Measurements from ENCODE around the gene CD200.
"Not testable (repeated sequence)": the region's sequence is repeated elsewhere in the genome, so short reads cannot be mapped to it uniquely, and the experiment has no call there.

Gene CD200

DNA sequence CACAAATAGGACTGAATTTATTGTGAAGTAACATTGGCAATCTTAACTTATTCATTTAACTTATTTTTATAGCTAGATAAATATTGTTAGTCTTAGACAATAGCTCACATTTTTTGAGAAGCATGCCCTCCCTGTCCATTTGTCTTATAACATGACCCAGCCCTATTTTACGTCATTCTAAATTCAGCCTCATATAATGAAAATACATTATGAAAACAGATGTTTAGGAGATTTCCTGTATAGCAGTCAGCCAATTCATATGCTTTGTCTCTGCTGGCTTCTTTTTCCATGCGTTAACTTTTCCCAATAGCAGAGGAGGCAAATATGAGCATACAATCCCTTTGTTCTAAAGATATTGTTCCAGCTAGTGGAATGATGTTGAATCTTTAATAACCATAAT lies 29.3 kb downstream of the CD200 start:
- DNase-seq = no peak

DNA sequence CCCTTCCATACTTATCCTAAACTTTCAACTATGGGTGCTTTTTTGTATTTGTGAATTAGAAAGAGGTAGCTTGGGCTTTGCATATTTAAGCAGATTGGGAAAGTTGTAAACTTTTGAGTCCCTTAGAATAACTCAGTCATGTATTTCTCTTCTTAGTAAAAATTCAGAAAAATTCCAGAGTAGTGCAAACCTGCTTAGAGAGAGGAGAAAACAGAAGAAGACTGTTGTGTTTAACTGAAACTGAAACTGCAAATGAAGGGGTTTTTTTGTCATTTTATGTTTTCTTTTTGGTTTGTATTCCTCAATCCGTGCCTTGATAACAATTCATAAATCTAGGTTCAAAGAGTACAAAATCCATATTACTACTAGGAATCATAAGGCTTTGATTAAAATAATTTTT lies 31.3 kb downstream of the CD200 start:
- DNase-seq = no peak

DNA sequence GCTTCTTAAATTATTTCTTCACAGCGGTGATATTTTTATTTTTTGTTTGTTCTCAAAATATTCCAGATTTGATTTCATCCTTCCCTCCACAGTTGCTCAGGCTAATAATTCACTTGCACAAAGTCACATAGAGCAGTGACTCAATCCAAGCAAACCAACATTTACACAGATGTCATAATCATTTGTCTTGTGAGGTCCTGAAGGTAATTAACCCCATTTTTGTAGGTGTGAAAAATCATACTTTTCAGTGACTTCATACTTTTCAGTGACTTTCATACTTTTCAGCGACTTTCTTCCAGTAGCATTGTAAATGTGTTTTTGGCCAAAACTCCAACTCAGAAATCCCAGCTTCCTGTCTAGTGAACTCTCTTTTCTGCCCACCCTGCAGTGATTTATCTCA lies 32.1 kb downstream of the CD200 start:
- DNase-seq = no peak

DNA sequence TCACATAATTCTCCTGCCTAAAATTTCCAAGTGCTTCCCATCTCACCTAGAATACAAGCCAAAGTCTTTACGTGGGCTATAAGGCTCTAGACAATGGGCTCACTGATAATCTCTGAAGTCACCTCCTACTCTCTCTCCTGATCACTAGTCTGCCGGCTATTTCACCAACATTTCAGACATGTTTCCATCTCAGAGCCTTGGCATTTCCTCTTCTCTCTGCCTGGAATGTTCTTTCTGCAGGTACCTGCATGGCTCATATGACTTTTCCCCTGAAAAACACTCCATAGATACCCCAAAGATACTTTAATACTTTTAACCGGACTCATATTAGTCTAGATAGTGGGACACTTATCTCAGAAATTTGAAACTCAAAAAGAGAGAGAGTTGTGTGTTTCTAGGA lies 32.7 kb downstream of the CD200 start:
- DNase-seq = no peak

DNA sequence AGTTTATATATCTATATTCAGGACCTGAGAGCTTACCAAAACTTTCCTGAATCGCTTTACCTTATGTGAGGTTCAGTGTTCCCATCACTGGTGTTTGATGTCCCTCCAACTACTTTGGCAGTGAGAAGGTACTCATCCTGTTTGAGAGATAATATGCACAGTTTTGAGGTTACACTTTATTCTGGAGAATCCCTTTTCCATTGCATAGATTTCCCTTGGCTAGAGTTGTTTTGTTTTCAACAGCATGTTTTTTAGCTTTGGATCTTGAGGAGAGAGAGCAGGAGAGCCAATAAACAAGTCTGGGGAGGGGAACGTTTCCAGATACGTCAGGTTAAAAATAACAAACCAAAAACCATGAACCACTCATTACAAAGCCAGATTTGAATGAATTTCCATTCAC lies 33.6 kb downstream of the CD200 start:
- DNase-seq = no peak

DNA sequence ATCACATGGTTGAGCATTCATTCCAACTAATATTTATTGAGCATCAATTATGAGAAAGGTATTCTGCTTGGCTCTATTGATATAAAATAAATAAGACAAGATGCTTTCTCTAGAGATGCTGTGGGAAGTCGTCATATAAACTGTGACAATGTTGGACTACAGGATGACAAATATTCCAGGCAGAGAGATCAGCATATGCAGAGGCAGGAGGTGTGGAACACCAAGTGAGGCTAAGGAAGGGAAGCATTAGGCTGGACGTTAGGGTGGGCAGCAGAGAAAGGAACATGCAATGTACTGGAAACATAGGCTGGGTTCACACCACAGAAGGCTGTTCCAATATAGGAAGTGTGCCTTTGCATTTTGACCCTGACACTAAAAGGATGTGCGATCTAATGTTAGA lies 38.6 kb downstream of the CD200 start:
- no peak for DNase-seq

DNA sequence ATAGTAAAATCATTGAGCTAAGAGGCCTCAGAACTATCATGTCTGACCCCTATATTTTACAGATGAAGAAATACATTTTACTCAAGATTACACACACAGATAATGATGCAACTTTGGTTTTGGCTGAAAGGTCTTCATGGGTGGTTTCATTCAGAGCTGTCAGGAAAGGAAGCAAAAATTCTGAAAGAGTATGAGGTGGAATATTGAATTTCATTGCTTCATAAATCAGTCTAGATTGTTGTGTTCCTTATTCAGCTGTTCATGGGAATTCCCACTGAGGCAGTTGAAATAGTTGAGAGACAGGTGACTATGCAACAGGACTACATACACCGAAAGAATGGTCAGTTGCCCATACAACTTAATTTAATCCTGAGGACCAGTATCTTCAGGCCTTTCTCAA lies 39.4 kb downstream of the CD200 start:
- no peak for DNase-seq

DNA sequence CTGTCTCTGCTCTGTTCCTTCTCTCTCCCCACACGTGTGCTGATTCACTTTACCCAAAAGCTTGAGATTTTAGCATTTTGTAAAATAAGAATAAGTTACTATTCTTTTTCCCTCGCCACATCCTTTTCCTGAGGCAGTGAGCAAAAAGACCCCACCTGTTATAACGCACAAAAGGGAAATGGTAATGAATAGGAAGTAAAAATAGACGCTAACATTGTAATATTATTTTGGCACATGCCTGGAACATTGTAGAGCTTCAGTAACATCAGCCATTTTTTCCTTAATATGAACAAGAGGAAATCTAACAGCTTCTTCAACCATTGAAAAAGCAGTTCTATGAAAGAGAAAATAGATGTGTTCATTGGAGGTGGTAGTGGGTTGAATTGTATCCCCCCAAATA lies 40.5 kb downstream of the CD200 start:
- no peak for DNase-seq

DNA sequence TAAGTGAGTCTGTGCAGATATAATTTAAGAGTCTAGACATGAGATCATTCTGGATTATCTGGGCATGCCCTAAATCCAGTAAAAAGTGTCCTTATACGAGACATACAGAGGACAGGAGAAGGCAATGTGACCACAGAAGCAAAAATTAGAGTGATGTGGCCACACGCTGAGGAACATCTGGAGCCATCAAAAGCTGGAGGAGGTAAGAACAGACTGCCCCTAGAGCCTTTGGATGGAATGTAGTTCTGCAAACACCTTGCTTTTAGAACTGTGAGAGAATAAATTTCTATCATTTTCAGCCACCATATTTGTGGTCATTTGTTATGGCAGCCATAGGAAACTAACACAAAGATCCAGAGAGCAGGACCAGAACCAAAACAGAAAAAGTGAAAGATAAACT lies 41.0 kb downstream of the CD200 start:
- DNase-seq = no peak

DNA sequence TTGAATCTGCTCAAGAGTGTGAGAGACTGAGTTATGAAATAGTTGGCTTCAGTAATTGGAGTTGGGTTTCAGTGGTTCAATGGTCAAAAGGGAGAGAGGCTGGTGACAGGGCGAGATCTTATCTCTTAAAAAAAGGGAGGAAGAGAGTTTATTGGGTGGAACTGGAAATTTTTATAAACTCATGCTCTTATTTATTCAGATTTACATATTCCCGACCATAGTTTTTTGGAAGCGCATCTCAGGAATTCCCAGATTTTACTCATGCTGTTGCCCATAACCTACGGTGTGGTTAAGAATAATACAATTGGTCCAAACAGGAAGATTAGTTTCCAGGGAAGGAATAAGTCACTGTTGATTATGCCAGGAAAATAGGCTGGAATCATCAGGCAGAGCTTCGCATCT lies 41.4 kb downstream of the CD200 start:
- DNase-seq = no peak

DNA sequence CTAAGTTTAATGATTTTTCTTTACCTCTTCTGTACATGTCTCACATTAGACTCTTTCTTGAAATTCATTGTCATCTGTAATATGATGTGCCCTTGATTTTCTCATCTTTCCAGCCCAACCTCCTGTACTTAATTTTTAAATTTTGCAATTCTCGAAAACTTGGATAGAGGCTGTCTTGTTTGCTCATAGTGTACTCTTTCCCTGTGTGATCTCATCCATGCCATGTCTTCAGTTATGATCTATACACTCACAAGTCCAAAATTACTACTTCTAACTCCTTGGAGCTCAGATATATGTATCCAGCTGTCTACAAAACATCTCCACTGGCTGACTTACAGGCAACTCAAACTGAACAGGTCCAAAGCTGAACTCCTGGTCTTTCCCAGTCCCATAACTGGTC lies 42.2 kb downstream of the CD200 start:
- no peak for DNase-seq

DNA sequence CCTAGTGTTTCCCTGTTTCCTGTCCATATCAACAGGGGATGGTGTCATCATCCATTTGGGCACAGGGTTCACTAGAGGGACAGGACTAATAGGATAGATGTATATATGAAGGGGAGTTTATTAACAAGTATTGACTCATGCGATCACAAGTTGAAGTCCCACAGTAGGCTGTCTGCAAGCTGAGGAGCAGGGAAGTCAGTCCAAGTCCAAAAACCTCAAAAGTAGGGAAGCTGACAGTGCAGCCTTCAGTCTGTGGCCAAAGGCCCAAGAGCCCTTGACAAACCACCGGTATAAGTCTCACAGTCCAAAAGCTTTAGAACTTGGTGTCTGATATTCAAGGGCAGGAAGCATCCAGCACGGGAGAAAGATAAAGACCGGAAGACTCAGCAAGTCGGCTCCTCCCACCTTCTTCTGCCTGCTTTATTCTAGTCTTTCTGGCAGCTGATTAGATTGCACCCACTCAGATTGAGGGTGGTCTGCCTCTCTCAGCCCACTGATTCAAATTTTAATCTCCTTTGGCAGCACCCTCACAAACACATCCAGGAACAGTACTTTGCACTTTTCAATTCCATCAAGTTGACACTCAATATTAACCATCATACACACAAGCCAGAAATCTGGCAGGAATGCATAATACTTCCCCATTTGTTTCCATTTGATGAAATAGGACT lies 43.4 kb downstream of the CD200 start:
- no peak for DNase-seq

DNA sequence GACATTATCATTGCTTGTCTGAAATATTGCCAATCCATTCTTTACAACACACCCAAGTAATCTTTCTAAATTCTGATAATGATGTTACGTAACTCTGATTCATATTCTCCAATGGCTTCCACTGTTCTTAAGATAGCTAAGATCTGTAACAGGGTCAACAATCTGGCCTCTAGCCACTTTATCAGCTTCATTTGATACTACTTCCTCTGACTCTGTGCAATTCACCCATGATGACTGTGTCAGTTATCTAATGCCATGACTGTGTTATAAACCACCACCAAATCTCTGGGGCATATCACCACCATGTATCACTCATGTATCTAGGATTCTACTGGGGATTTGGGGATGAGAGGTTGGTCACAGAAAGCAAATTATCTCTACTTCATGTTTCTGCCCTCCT lies 44.0 kb downstream of the CD200 start:
- DNase-seq = no peak

DNA sequence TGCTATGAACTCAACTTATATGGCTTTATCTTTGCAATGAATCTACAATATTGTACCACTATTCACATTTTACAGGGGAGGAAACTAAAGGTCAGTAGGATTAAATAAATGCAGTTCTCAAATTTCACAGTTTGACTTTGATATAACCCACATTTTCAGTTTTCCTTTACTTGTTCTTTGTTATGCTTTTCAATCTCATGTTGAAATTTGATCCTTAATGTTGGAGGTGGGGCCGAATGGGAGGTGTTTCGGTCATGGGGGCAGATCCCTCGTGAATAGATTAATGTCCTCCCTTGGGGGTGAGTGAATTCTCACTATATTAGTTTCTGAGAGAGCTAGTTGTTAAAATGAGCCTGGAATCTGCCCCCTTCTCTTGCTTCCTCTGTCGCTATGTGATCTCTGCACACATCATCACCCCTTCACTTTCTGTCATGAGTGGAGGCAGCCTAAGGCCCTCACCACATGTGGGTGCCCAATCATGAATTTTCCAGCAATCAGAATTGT lies 44.7 kb downstream of the CD200 start:
- DNase-seq = no peak

DNA sequence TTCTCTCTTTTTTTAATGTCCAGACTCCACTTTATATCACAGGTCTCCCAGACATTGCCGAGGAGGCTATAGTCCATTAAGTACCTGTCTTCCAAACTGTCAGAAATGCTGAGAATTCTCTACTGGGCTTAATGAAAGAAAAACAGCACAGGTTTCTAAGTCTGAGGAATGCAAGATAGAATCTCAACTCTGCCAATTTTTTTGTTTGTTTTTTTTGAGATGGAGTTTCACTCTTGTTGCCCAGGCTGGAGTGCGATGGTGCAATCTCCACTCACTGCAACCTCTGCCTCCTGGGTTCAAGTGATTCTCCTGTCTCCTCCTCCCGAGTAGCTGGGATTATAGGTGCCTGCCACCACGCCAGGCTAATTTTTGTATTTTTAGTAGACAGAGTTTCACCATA lies 45.4 kb downstream of the CD200 start:
- DNase-seq = not testable (repeated sequence)

DNA sequence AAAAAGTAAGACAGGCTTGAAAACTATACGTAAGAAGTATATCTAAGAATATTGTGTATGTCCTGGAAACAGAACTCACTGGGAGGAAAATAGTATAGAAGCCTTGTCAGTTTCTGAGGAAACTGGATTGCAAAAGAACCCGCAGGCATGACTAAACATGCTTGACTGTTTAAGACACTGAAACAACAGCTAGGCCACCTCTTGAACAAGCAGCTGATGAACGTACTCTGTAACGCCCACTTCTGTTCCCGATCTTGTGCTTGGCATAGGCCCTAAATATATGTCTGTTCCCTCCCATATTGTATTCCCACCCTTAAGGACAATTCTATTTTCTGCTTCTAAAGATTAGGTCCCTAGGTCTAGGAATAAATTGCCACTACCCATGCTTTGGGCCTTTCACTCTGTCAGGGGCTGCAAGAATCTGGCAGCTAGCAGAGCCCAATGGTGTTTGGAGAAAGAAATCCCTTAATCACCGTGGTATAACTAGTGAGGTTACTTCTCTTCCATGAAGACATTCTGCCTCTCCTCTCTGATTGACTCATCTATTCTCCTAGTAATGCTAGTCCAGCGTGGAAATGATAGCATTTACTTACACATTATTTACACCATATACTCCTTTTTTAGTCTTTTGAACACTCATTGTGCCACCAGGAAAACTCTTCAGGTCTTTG lies 46.2 kb downstream of the CD200 start:
- no peak for DNase-seq

DNA sequence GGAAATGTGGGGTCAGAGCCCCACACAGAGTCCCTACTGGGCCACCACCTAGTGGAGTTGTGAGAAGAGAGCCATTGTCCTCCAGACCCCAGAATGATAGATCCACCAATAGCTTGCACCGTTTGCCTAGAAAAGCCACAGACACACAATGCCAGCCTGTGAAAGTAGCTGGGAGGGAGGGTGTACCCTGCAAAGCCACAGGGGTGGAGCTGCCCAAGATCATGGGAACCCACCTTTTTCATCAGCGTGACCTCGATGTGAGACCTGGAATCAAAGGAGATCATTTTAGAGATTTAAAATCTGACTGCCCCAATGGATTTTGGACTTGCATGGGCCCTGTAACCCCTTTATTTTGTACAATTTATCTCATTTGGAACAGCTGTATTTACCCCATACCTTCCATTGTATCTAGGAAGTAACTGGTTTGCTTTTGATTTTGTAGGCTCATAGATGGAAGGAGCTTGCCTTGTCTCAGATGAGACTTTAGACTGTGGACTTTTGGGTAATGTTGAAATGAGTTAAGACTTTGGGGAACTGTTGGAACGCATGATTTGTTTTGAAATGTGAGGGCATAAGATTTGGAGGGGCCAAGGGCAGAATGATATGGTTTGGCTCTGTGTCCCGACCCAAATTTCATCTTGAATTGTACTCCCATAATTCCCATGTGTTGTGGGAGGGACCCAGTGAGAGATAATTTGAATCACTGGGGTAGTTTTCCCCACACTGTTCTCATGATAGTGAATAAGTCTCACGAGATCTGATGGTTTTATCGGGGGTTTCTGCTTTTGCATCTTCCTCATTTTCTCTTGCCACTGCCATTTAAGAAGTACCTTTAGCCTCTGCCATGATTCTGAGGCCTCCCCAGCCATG lies 49.0 kb downstream of the CD200 start:
- DNase-seq = no peak

DNA sequence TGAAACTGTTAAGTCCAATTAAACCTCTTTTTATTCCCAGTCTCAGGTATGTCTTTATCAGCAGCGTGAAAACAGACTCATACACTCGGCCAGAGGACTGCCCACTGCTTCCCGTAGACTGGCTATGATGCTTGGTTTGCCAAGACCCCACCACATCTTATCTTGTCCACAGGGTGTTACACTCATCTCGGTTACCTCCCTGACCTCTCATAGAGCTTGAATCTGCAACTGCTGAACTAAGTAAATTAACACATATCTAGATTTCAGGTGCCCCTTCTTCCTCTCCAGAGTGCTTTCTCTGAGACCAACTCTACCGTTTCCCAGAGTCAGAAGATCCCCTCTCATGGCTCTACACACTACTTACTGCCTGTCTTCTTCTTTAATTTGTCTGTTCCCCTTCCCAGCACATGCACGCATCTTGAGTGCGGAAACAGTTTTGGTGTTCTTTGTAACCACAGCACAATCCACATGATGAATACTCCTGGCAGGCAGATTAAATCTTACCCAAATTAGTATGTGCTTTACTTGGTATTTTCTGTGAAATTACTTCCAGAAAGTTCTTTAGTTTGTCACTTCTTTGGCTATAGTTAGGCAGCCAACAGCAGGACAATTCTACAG lies 49.7 kb downstream of the CD200 start:
- no peak for DNase-seq

DNA sequence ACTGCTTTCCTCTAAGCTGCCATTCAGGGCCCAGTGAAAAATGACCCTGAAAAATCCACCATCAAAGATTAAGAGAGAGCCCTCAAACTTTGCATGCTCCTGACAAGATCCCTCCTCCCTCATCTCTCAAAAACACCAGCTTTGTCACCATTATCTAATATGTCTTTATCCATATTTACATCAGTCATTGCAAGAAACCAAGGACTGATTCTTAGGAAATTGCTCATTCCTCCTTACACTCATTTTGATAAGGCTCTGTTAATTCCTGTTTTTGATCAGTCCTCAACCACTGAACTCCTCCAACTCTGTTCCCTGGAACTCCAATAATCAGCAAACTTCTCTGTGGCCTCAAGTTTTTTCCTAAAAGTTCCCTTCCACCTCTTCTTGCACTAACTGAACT lies 51.8 kb downstream of the CD200 start:
- DNase-seq = no peak

DNA sequence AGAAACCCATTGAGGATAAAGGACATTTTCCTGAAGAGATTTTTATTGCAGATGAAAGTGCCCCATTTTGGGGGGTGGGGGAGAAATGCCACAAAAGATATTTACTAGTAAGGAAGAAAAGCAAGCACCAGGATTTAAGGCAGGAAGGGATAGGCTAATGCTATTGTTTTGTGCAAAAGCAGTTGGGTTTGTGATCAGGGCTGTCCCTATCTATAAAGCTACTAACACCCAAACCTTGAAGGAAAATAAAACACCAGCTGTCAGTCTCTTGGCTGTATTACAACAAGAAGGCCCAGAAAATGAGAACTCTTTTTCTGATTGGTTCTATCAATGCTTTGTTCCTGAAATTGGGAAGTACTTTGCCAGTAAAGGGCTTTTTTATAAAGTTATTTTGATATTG lies 56.0 kb downstream of the CD200 start:
- DNase-seq = no peak

DNA sequence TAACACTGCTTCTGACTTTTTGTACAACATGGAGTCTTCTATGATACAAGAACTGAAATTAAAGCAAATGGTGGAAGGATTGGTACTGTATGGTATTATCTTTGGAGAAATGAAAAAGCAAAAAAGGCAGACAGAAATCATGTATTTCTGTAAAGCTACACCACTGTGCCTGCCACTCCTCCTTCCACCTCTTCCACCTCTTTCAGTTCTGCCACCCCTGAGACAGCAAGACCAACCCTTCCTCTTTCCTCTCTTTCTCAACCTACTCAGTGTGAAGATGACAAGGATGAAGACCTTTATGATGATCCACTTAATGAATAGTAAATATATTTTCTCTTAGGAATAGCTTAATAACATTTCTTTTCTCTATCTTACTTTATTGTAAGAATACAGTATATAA lies 57.0 kb downstream of the CD200 start:
- DNase-seq = no peak

DNA sequence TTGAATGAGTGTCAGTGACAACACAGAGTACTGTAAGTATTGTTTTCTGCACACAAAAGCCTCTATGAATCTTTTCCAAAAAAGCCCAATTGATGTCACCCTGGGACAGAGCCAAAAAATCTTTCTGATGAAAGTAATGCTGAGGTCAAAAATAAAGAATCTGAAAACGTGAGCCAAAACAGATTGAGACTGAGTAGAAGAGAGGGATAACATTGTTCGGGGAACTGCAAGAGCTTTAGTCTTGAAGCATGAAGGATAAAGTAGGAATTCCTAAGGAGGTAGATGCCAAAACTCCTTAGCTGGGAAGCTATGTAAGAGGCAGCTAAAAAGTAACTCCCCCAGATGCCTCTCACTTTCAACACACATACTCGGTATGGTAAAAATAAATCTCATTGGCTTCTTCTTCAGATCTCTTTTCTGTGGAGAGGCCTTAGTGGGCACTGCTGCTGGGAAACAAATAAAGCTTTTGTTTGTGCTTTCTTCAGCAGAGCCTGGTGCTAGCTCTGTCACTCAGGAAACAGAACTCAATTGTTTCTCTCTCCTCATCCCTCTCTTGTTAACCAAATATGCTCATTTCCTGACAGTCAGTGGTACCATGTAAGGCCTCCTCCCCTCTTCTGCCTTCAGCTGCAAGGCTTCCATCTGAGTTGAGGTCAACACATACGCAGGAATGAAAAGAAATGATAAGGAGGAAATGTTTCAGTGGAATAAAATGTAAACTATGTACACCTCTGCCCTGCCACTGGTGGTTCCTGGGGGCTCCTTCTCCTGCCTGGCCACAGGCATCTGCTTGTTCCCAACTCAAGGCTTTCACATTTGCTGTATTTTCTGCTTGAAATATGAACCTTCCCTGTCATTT lies 58.1 kb downstream of the CD200 start:
- no peak for DNase-seq

DNA sequence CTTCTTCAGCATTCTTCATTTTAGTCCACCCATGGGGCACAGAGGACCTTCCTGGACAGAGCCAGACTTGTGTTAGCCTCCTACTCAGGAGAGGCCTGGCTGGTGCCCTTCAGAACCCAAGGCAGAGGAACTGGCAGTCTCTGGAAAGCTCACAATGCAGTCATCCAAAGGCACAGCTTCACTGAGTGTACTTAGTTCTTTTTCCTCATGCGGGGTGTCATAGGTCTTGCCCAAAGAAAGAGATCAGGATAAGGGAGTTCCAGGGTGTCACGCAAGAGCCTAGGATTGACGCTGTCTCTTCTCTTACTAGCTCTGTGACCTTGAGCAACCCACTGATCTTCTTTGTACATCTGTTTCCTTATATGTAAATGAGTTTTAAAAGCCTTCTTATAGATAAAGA lies 58.7 kb downstream of the CD200 start:
- DNase-seq = no peak
